ENCODE data around the gene HLCS.
A peak's percentile ranks its signal among the peaks of the same experiment; 100 is the strongest.

Gene HLCS

GRCh38 chr21:36966066-36966820 is at the start of gene HLCS (continued):
- peak; percentile 62 for TF ChIP-seq OSR2 (tag by site-specific recombination; IDR thresholded peaks at IDR 0.05)
- TF ChIP-seq MZF1 (tag by site-specific recombination; IDR thresholded peaks at IDR 0.05; ENCODE audit: borderline replicate concordance): no peak
- no peak for TF ChIP-seq ZNF837 (tag by site-specific recombination; IDR thresholded peaks at IDR 0.05)
- TF ChIP-seq ZNF140 (tag by site-specific recombination; IDR thresholded peaks at IDR 0.05): no peak
- no peak for TF ChIP-seq ZBTB6 (tag by site-specific recombination; IDR thresholded peaks at IDR 0.05)
- no peak for TF ChIP-seq ZNF16 (tag by site-specific recombination; IDR thresholded peaks at IDR 0.05; ENCODE audit: low read depth)
- TF ChIP-seq FEZF1 (tag by site-specific recombination; IDR thresholded peaks at IDR 0.05): no peak
- no peak for TF ChIP-seq ZNF362 (tag by site-specific recombination; IDR thresholded peaks at IDR 0.05)
- peak; percentile 85 for TF ChIP-seq ZBTB8A (tag by site-specific recombination; IDR thresholded peaks at IDR 0.05)
- no peak for TF ChIP-seq RBAK (tag by site-specific recombination; IDR thresholded peaks at IDR 0.05)
- no peak for TF ChIP-seq ZFP41 (tag by site-specific recombination; IDR thresholded peaks at IDR 0.05; ENCODE audit: borderline replicate concordance)
- no peak for TF ChIP-seq ZNF433 (tag by site-specific recombination; IDR thresholded peaks at IDR 0.05; ENCODE audit: low read depth)
- TF ChIP-seq ZNF585B (tag by site-specific recombination; IDR thresholded peaks at IDR 0.05): no peak
- no peak for TF ChIP-seq ZNF302 (tag by site-specific recombination; IDR thresholded peaks at IDR 0.05; ENCODE audit: low read depth)
- peak; percentile 40; the same call in 1 of the 2 replicates for TF ChIP-seq GLIS1 (tag by site-specific recombination; IDR thresholded peaks at IDR 0.05)
- peak; percentile 25 for TF ChIP-seq KLF9 (tag by site-specific recombination; IDR thresholded peaks at IDR 0.05; ENCODE audit: low read depth)
- no peak for TF ChIP-seq ATF2 (tag by site-specific recombination; IDR thresholded peaks at IDR 0.05; ENCODE audit: low read depth)
- no peak for TF ChIP-seq TRIM28 (IDR thresholded peaks at IDR 0.05; ENCODE audit: borderline replicate concordance, low read length)
- TF ChIP-seq ZNF223 (tag by site-specific recombination; IDR thresholded peaks at IDR 0.05): no peak
- no peak for TF ChIP-seq OVOL3 (tag by site-specific recombination; IDR thresholded peaks at IDR 0.05)
- no peak for TF ChIP-seq ZNF146 (tag by site-specific recombination; IDR thresholded peaks at IDR 0.05)
- TF ChIP-seq ZSCAN30 (tag by site-specific recombination; IDR thresholded peaks at IDR 0.05): no peak
- TF ChIP-seq KLF7 (tag by site-specific recombination; IDR thresholded peaks at IDR 0.05; ENCODE audit: borderline replicate concordance): no peak; the same call in 1 of the 2 replicates
- TF ChIP-seq ZNF518A (tag by site-specific recombination; conservative IDR thresholded peaks at IDR 0.05; ENCODE audit: low read depth): no peak
- no peak for TF ChIP-seq ZNF311 (tag by site-specific recombination; IDR thresholded peaks at IDR 0.05; ENCODE audit: borderline replicate concordance)
- no peak for TF ChIP-seq PRDM4 (tag by site-specific recombination; IDR thresholded peaks at IDR 0.05)
- TF ChIP-seq ZSCAN16 (tag by site-specific recombination; IDR thresholded peaks at IDR 0.05): no peak
- no peak for TF ChIP-seq ZNF830 (tag by site-specific recombination; IDR thresholded peaks at IDR 0.05; ENCODE audit: low read depth)
- no peak for TF ChIP-seq ZNF391 (tag by site-specific recombination; IDR thresholded peaks at IDR 0.05; ENCODE audit: borderline replicate concordance, low read depth)
- 0 out of 2 replicates have a peak, but pooled peaks have one; percentile 16 for TF ChIP-seq ZNF10 (tag by site-specific recombination; IDR thresholded peaks at IDR 0.05)
